Renal cortex interstitium (tissue), 15 donors: Measurements from ENCODE around the gene TMEM143. TPM values are rescaled to one million over a fixed set of nuclear protein-coding genes. Genes with fewer than 3 reads are reported as not detected.

Experiments
- DNase-seq, 11 donors: peaks; one replicate each; pipeline ENCODE4 v3.0.0-alpha.2; 2013; ENCODE audit warnings: low read depth in 9 of 11, low spot score in 4 of 11; ENCODE audit errors: extremely low read depth in 1 of 11
- long read RNA-seq, 16 experiments: transcript quantifications; one replicate each; lab custom pipeline, GENCODE V29; 2026
- polyA plus RNA-seq, 3 donors: library from polyadenylated mRNA; unstranded; fragments of 120-200 nt; gene quantifications; one replicate each; pipeline ENCODE4 v1.2.1, GENCODE V29; 2013; ENCODE audit not compliant: insufficient read length in 3 of 3

TMEM143 gene
- 10 to 100 TPM in 2 of 3 donors, 1 to 10 TPM in 1; 9.8 to 14.7 (median 11.6) TPM for polyA plus RNA-seq
- long read RNA-seq, donor 1 = 0 reads
- long read RNA-seq, donor 2, partial matches to known transcripts = 0 of 2 reads
- long read RNA-seq, donor 2, other reads (novel, unspliced or antisense) = 0 of 2 reads
- long read RNA-seq, donor 3, transcript TMEM143-201 (8 exons, 2,560 nt) = major isoform, 5 of 8 reads
- long read RNA-seq, donor 3, partial matches to known transcripts = 0 of 8 reads
- long read RNA-seq, donor 3, other reads (novel, unspliced or antisense) = 0 of 8 reads
- long read RNA-seq, donor 4, partial matches to known transcripts = 0 of 3 reads
- long read RNA-seq, donor 4, other reads (novel, unspliced or antisense) = 0 of 3 reads
- long read RNA-seq, donor 5, partial matches to known transcripts = 0 of 5 reads
- long read RNA-seq, donor 5, other reads (novel, unspliced or antisense) = 0 of 5 reads
- long read RNA-seq, donor 6 = 0 reads
- long read RNA-seq, donor 7, partial matches to known transcripts = 0 of 1 reads
- long read RNA-seq, donor 7, other reads (novel, unspliced or antisense) = 0 of 1 reads
- long read RNA-seq, donor 8, partial matches to known transcripts = 0 of 2 reads
- long read RNA-seq, donor 8, other reads (novel, unspliced or antisense) = 0 of 2 reads
- long read RNA-seq, donor 9, partial matches to known transcripts = 0 of 3 reads
- long read RNA-seq, donor 9, other reads (novel, unspliced or antisense) = 0 of 3 reads
- long read RNA-seq, donor 10, partial matches to known transcripts = 0 of 1 reads
- long read RNA-seq, donor 10, other reads (novel, unspliced or antisense) = 0 of 1 reads
- long read RNA-seq, donor 11 = 0 reads
- long read RNA-seq, donor 12, partial matches to known transcripts = 0 of 1 reads
- long read RNA-seq, donor 12, other reads (novel, unspliced or antisense) = 0 of 1 reads
- long read RNA-seq, donor 13, partial matches to known transcripts = 0 of 5 reads
- long read RNA-seq, donor 13, other reads (novel, unspliced or antisense) = 0 of 5 reads
- long read RNA-seq, donor 14, partial matches to known transcripts = 0 of 5 reads
- long read RNA-seq, donor 14, other reads (novel, unspliced or antisense) = 0 of 5 reads
- long read RNA-seq, donor 15, partial matches to known transcripts = 0 of 1 reads
- long read RNA-seq, donor 15, other reads (novel, unspliced or antisense) = 0 of 1 reads
- long read RNA-seq, donor 16, partial matches to known transcripts = 0 of 3 reads
- long read RNA-seq, donor 16, other reads (novel, unspliced or antisense) = 0 of 3 reads

- peak; percentile 99 to 100 (median 100) for DNase-seq
These were observed at the start of gene TMEM143, which contains the start of gene SYNGR4 for GRCh38 chr19:48363810-48364597. Gene TMEM143 (minus strand): TSS chr19:48363940. CDS start chr19:48363920, 20 bp downstream. Gene SYNGR4 (plus strand): TSS chr19:48364367. CDS start chr19:48365843, 1,476 bp downstream.

GRCh38 chr19:48405850-48406249, 42.1 kb upstream of the TMEM143 start:
- no peak for DNase-seq

- DNase-seq = no peak
These were observed 41.4 kb upstream of the TMEM143 start for GRCh38 chr19:48405010-48405659.

GRCh38 chr19:48403606-48404005, 39.9 kb upstream of the TMEM143 start:
- DNase-seq = no peak

- no peak for DNase-seq
These were observed 37.5 kb upstream of the TMEM143 start for GRCh38 chr19:48401287-48401686.

GRCh38 chr19:48400018-48400742, 36.4 kb upstream of the TMEM143 start:
- no peak for DNase-seq

GRCh38 chr19:48398375-48399235, 34.9 kb upstream of the TMEM143 start:
- DNase-seq = peak in 2 of 11 donors; percentile 58 to 64

GRCh38 chr19:48398102-48398374, 34.3 kb upstream of the TMEM143 start:
- no peak for DNase-seq

GRCh38 chr19:48397263-48398101, 33.7 kb upstream of the TMEM143 start:
- no peak for DNase-seq

GRCh38 chr19:48396824-48397176, 33.1 kb upstream of the TMEM143 start:
- no peak for DNase-seq

GRCh38 chr19:48396016-48396823, 32.5 kb upstream of the TMEM143 start:
- no peak for DNase-seq

- no peak for DNase-seq
These were observed 31.8 kb upstream of the TMEM143 start for GRCh38 chr19:48395499-48395898.

- no peak for DNase-seq
These were observed 31.4 kb upstream of the TMEM143 start for GRCh38 chr19:48395170-48395455.

GRCh38 chr19:48394331-48395169, 30.8 kb upstream of the TMEM143 start:
- no peak for DNase-seq
